GM23248 (cell line): Measurements from ENCODE around the gene CD300LG. TPM values are rescaled to one million over a fixed set of nuclear protein-coding genes. Genes with fewer than 3 reads are reported as not detected.

Source experiments
- DNase-seq: peaks from one replicate; pipeline ENCODE4 v3.0.0-alpha.2; 2015
- H2AFZ ChIP-seq: fragments of 200-600 bp; sonication (generic); 2 replicates; pipeline ENCODE4 v1.6.1; 2016; ENCODE audit warnings: antibody characterized with exemption
- H3F3A ChIP-seq: fragments of 200-600 bp; sonication (generic); 2 replicates; pipeline ENCODE4 v1.6.1; 2016; ENCODE audit warnings: mild to moderate bottlenecking, antibody characterized with exemption, mixed run types; ENCODE audit not compliant: insufficient read depth
- H3K27ac ChIP-seq: fragments of 200-600 bp; sonication (generic); 2 replicates; pipeline ENCODE4 v1.5.1; 2016; ENCODE audit warnings: mild to moderate bottlenecking
- H3K27me3 ChIP-seq: fragments of 200-600 bp; sonication (generic); replicated peaks from 2 replicates; pipeline ENCODE4 v1.6.1; 2016; ENCODE audit warnings: mild to moderate bottlenecking; ENCODE audit not compliant: insufficient read depth
- H3K36me3 ChIP-seq: fragments of 200-600 bp; sonication (generic); 2 replicates; pipeline ENCODE4 v1.6.1; 2016; ENCODE audit warnings: low read depth, mild to moderate bottlenecking
- H3K4me1 ChIP-seq: fragments of 200-600 bp; sonication (generic); 2 replicates; pipeline ENCODE4 v1.6.1; 2016; ENCODE audit warnings: mild to moderate bottlenecking; ENCODE audit not compliant: insufficient read depth
- H3K4me2 ChIP-seq: fragments of 200-600 bp; sonication (generic); one replicate; pipeline ENCODE4 v1.6.1; 2016; ENCODE audit warnings: mild to moderate bottlenecking; ENCODE audit not compliant: unreplicated experiment
- H3K4me3 ChIP-seq: fragments of 200-600 bp; sonication (generic); 2 replicates; pipeline ENCODE4 v1.5.1; 2016; ENCODE audit warnings: mild to moderate bottlenecking
- H3K79me2 ChIP-seq: fragments of 200-600 bp; sonication (generic); 2 replicates; pipeline ENCODE4 v1.6.1; 2016; ENCODE audit warnings: mild to moderate bottlenecking; ENCODE audit not compliant: insufficient read depth
- H3K9ac ChIP-seq: fragments of 200-600 bp; sonication (generic); 2 replicates; pipeline ENCODE4 v1.6.1; 2016; ENCODE audit warnings: mild to moderate bottlenecking
- H3K9me2 ChIP-seq: fragments of 200-600 bp; sonication (generic); 2 replicates; pipeline ENCODE4 v1.6.1; 2016; ENCODE audit warnings: mixed run types, mild to moderate bottlenecking, moderate library complexity; ENCODE audit not compliant: insufficient read depth
- H3K9me3 ChIP-seq: fragments of 200-600 bp; sonication (generic); one replicate; pipeline ENCODE4 v1.6.1; 2017; ENCODE audit warnings: low read depth
- H4K20me1 ChIP-seq: fragments of 200-600 bp; sonication (generic); 2 replicates; pipeline ENCODE4 v1.6.0; 2016; ENCODE audit not compliant: insufficient read depth
- EZH2 ChIP-seq: fragments of 200-600 bp; sonication (generic); IDR thresholded peaks from 2 replicates; pipeline ENCODE4 v1.6.1; 2018; ENCODE audit warnings: antibody characterized with exemption, mild to moderate bottlenecking; ENCODE audit not compliant: insufficient read depth, poor library complexity, severe bottlenecking
- EZH2phosphoT487 ChIP-seq: fragments of 200-600 bp; sonication (generic); IDR thresholded peaks from 2 replicates; pipeline ENCODE4 v1.6.1; 2018; ENCODE audit warnings: antibody characterized with exemption, moderate library complexity, mild to moderate bottlenecking, low read depth; ENCODE audit not compliant: insufficient read depth
- WGBS, 2 experiments: methylation state at CpG; one replicate each; pipeline ENCODE4 v1.1.6; 2015 to 2017; ENCODE audit warnings: low lambda C conversion rate in 2 of 2, low coverage in 1 of 2; ENCODE audit errors: missing lambda C conversion rate in 2 of 2; 5-methylcytosine and 5-hydroxymethylcytosine counted together
- in situ Hi-C: fragments of 300-500 bp; cut with MboI; formaldehyde crosslinking; loops from 2 replicates; pipeline ENCODE4 v1.15.0; 2020
- polyA plus RNA-seq: library from polyadenylated mRNA; unstranded; fragments of >200 nt; fragmentation: Nextera tagmentation; extraction: Ambion mirVana; gene quantifications from 2 replicates; pipeline ENCODE4 v1.2.1, GENCODE V29; 2016
- total RNA-seq: library from RNA; depleted of rRNA; stranded (reverse); fragments of >200 nt; shearing (Covaris generic); gene quantifications from 2 replicates; pipeline ENCODE4 v1.2.3, GENCODE V29; 2014

Gene CD300LG
- total and polyA plus RNA-seq, 2 experiments from 2014 or later = not detected

DNA sequence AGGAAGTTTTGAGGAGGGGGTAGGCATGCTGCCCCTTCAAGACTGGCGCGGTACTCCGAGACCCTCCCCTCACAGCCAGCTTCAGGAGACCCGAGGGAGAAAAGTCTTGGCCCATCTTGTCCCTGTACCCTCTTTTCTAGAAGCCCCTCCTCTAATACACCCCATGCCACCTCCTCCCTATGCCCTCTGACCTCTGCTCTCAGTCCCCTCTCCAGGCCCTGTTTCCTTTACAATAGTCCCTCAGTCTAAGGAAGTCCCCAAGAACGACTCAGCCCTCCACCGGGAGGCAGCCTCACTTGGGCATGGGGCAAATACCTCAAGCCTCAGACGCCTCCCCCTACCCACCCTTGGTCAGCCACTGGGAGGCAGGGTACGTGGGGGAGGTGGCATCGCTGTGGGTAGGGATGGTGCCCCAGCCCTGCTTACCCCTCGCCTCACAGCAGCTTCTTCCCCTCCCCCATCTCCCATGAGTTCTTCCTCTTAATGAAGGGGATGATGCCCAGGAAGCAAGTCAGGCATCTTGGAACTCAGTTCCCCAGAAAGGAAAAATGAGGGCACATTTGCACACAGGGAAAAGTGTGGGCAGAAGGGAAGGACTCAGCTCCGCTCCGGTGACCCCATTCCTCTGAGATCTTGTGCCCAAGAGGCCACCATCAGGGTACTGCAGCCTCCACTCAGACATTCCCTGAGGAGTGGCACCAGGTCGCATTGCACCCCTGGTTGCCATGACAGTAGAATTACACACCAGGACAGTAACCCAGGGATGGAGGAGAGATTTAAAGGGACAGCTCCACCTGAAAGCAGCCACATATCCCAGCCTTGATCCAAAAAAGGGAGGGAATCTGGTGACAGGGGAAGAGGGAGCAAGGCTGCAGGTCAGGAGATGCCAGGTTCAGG is 54.1 kb downstream of the CD300LG start:
- no peak for TF ChIP-seq EZH2phosphoT487
- no peak for TF ChIP-seq EZH2
- in situ Hi-C loops = no loop called here
- no peak overlapping the region for H3K9ac ChIP-seq
- H3K27me3 ChIP-seq = no peaks in the 10 kb centered on the region
- H3K4me2 ChIP-seq = peak overlapping the region; percentile 81
- WGBS, 2 experiments = 45 to 53% methylated on average over 11 to 13 of the region's 13 CpGs
- peak overlapping the region; percentile 59; the same call in 1 of the 2 replicates for H2AFZ ChIP-seq
- DNase-seq = peak; percentile 32
- no peaks in the 10 kb centered on the region for H3K79me2 ChIP-seq
- H3F3A ChIP-seq = no peaks in the 10 kb centered on the region
- H3K36me3 ChIP-seq = no peaks in the 10 kb centered on the region
- peak overlapping the region; percentile 66 for H3K4me3 ChIP-seq
- no peaks in the 10 kb centered on the region for H3K9me3 ChIP-seq
- H3K9me2 ChIP-seq = no peaks in the 10 kb centered on the region
- peaks cover 5% of the 10 kb centered on the region; the same call in 1 of the 2 replicates for H3K4me1 ChIP-seq
- no peaks in the 10 kb centered on the region for H4K20me1 ChIP-seq
- no peak overlapping the region for H3K27ac ChIP-seq

- H3K9me3 ChIP-seq = no peaks in the 10 kb centered on the region
- H3K4me1 ChIP-seq = peaks cover 8% of the 10 kb centered on the region; the same call in 1 of the 2 replicates
- H3K36me3 ChIP-seq = no peaks in the 10 kb centered on the region
- no peaks in the 10 kb centered on the region for H3K9me2 ChIP-seq
- no peak overlapping the region for H2AFZ ChIP-seq
- 53 to 66% methylated on average over 6 to 7 of the region's 7 CpGs for WGBS, 2 experiments
- H3K79me2 ChIP-seq = no peaks in the 10 kb centered on the region
- H3K27me3 ChIP-seq = no peaks in the 10 kb centered on the region
- no peak overlapping the region for H3K4me2 ChIP-seq
- no peak overlapping the region for H3K4me3 ChIP-seq
- DNase-seq = no peak
- TF ChIP-seq EZH2phosphoT487 = no peak
- TF ChIP-seq EZH2 = no peak
- in situ Hi-C loops = no loop called here
- H3F3A ChIP-seq = no peaks in the 10 kb centered on the region
- H4K20me1 ChIP-seq = no peaks in the 10 kb centered on the region
- no peak overlapping the region for H3K27ac ChIP-seq
- no peak overlapping the region for H3K9ac ChIP-seq
Observed at GRCh38 chr17:43901861-43902589, 55.0 kb downstream of the CD300LG start.

DNA sequence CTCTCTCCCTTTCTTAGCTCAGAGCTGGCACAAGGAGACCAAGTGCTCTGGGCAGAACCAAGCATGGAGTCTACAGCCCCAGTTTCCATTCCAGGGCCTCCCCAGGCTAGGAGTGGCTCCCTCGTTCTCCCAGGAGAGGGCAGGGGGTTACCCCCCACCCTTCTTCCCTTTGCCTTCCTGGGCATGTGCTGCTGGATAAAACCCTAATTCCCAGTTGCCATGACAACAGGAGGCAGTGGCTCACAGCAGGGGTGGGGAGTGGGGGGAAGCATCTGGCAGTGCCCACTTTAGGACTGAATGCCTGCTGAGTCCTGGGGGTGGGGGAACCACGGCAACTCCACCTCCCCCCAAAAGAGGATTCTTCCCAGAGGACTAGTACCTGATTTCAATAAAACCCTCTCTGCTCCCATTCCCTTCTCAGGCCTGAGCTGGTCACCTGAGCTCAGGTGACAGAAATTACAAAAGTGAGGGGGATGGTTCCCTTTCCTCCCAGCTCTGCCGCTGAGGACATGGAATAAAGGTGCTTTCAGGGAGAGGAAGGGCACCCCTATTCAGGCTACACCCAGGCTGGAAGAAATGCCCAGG is 58.5 kb downstream of the CD300LG start:
- H3K9ac ChIP-seq = no peak overlapping the region
- no peaks in the 10 kb centered on the region for H3K9me2 ChIP-seq
- 0 out of 2 replicates have a peak overlapping the region, but pooled peaks have one; percentile 84 for H3K4me3 ChIP-seq
- no peak for DNase-seq
- no peaks in the 10 kb centered on the region for H3K36me3 ChIP-seq
- peaks cover 8% of the 10 kb centered on the region for H3K4me1 ChIP-seq
- H3K9me3 ChIP-seq = no peaks in the 10 kb centered on the region
- peak overlapping the region; percentile 91 for H3K4me2 ChIP-seq
- in situ Hi-C loops = no loop called here
- no peaks in the 10 kb centered on the region for H3K79me2 ChIP-seq
- H3K27me3 ChIP-seq = no peaks in the 10 kb centered on the region
- peak overlapping the region; percentile 93; the same call in 1 of the 2 replicates for H2AFZ ChIP-seq
- no peaks in the 10 kb centered on the region for H4K20me1 ChIP-seq
- peaks cover 7% of the 10 kb centered on the region; the same call in 1 of the 2 replicates for H3F3A ChIP-seq
- 67 to 69% methylated on average over 3 of the region's 3 CpGs for WGBS, 2 experiments
- no peak overlapping the region for H3K27ac ChIP-seq
- no peak for TF ChIP-seq EZH2phosphoT487
- no peak for TF ChIP-seq EZH2
